OCI-LY1 (cell line): ENCODE measurements around the gene TAGLN2.

Source experiments
- H2AFZ ChIP-seq: fragments of 200-600 bp; sonication (generic), shearing (Covaris generic); 2 replicates; pipeline ENCODE4 v1.6.0; 2014; ENCODE audit warnings: antibody characterized with exemption, mild to moderate bottlenecking, low read length
- H3F3A ChIP-seq: fragments of 200-600 bp; sonication (generic), shearing (Covaris generic); 2 replicates; pipeline ENCODE4 v1.6.0; 2014; ENCODE audit warnings: mild to moderate bottlenecking, antibody characterized with exemption, low read length, moderate library complexity; ENCODE audit not compliant: insufficient read depth
- H3K27ac ChIP-seq: fragments of 200-600 bp; sonication (generic); 2 replicates; pipeline ENCODE4 v1.5.1; 2014; ENCODE audit warnings: low read length, mixed run types, mild to moderate bottlenecking, low read depth; ENCODE audit not compliant: poor library complexity, severe bottlenecking
- H3K27me3 ChIP-seq: fragments of 200-600 bp; sonication (generic); 2 replicates; pipeline ENCODE4 v1.6.0; 2014; ENCODE audit warnings: antibody characterized with exemption, mild to moderate bottlenecking, low read length, moderate library complexity; ENCODE audit not compliant: insufficient read depth
- H3K36me3 ChIP-seq: fragments of 200-600 bp; sonication (generic); 2 replicates; pipeline ENCODE4 v1.6.1; 2014; ENCODE audit warnings: mild to moderate bottlenecking, antibody characterized with exemption, low read length, moderate library complexity, mixed read lengths; ENCODE audit not compliant: insufficient read depth
- H3K4me1 ChIP-seq: fragments of 200-600 bp; sonication (generic); 2 replicates; pipeline ENCODE4 v1.5.1; 2014; ENCODE audit warnings: mild to moderate bottlenecking, low read length, moderate library complexity; ENCODE audit not compliant: insufficient read depth, severe bottlenecking
- H3K4me2 ChIP-seq: fragments of 200-600 bp; sonication (generic), shearing (Covaris generic); 2 replicates; pipeline ENCODE4 v1.6.1; 2014; ENCODE audit warnings: low read length
- H3K4me3 ChIP-seq: fragments of 200-600 bp; sonication (generic); 2 replicates; pipeline ENCODE4 v1.5.1; 2014; ENCODE audit warnings: low read length, low read depth, mild to moderate bottlenecking, mixed read lengths; ENCODE audit not compliant: poor library complexity, severe bottlenecking
- H3K79me2 ChIP-seq: fragments of 200-600 bp; shearing (Covaris generic); 2 replicates; pipeline ENCODE4 v1.6.1; 2016; ENCODE audit warnings: mixed run types, low read length, mixed read lengths; ENCODE audit not compliant: insufficient read depth
- H3K9ac ChIP-seq: fragments of 200-600 bp; sonication (generic), shearing (Covaris generic); 2 replicates; pipeline ENCODE4 v1.6.1; 2014; ENCODE audit warnings: mild to moderate bottlenecking, low read length, mixed read lengths
- H3K9me2 ChIP-seq: fragments of 200-600 bp; sonication (generic), shearing (Covaris generic); 2 replicates; pipeline ENCODE4 v1.6.1; 2014; ENCODE audit warnings: low read depth, mild to moderate bottlenecking, low read length, mixed read lengths
- H3K9me3 ChIP-seq: fragments of 200-600 bp; shearing (Covaris generic); 2 replicates; pipeline ENCODE4 v1.6.1; 2014; ENCODE audit warnings: low read length, mixed read lengths
- H4K20me1 ChIP-seq: fragments of 200-600 bp; sonication (generic), shearing (Covaris generic); 2 replicates; pipeline ENCODE4 v1.6.0; 2016; ENCODE audit warnings: mild to moderate bottlenecking, low read length; ENCODE audit not compliant: insufficient read depth
- CTCF ChIP-seq: fragments of 200-600 bp; sonication (generic), shearing (Covaris generic); IDR thresholded peaks from 2 replicates; pipeline ENCODE4 v1.5.1; 2017; ENCODE audit warnings: mild to moderate bottlenecking, antibody characterized with exemption, low read length, moderate library complexity, mixed read lengths
- EZH2 ChIP-seq: fragments of 200-600 bp; sonication (generic), shearing (Covaris generic); IDR thresholded peaks from 2 replicates; pipeline ENCODE4 v1.8.0; 2017; ENCODE audit warnings: borderline replicate concordance, mixed run types, mild to moderate bottlenecking, antibody characterized with exemption, low read length, moderate library complexity, mixed read lengths

TAGLN2 gene

GRCh38 chr1:159883134-159883533 lies 42.2 kb downstream of the TAGLN2 start:
- no peak overlapping the region for H2AFZ ChIP-seq
- TF ChIP-seq EZH2 (no peak), CTCF (no peak)
- H3K9me3 ChIP-seq: no peaks in the 10 kb centered on the region
- no peaks in the 10 kb centered on the region for H3K79me2 ChIP-seq
- no peak overlapping the region for H3K27ac ChIP-seq
- H3K9ac ChIP-seq: no peak overlapping the region
- H4K20me1 ChIP-seq: no peaks in the 10 kb centered on the region
- no peaks in the 10 kb centered on the region; the same call in 1 of the 2 replicates for H3K27me3 ChIP-seq
- no peaks in the 10 kb centered on the region for H3K9me2 ChIP-seq
- H3K36me3 ChIP-seq: no peaks in the 10 kb centered on the region
- no peak overlapping the region for H3K4me3 ChIP-seq
- H3F3A ChIP-seq: no peaks in the 10 kb centered on the region
- no peak overlapping the region for H3K4me2 ChIP-seq
- no peaks in the 10 kb centered on the region for H3K4me1 ChIP-seq

- Histone ChIP-seq H3K4me2 (no peak overlapping the region), H3K79me2 (no peaks in the 10 kb centered on the region), H3K4me1 (no peaks in the 10 kb centered on the region), H4K20me1 (no peaks in the 10 kb centered on the region), H3K27ac (no peak overlapping the region), H3K27me3 (no peaks in the 10 kb centered on the region; the same call in 1 of the 2 replicates), H3K9me2 (no peaks in the 10 kb centered on the region), H3K9ac (no peak overlapping the region), H3F3A (no peaks in the 10 kb centered on the region), H2AFZ (no peak overlapping the region), H3K4me3 (no peak overlapping the region), H3K36me3 (no peaks in the 10 kb centered on the region), H3K9me3 (no peaks in the 10 kb centered on the region)
- no peak for TF ChIP-seq EZH2
- no peak for TF ChIP-seq CTCF
These were observed 42.8 kb downstream of the TAGLN2 start for GRCh38 chr1:159882527-159882862.

GRCh38 chr1:159881622-159882526 lies 43.4 kb downstream of the TAGLN2 start:
- H3K4me1 ChIP-seq: no peaks in the 10 kb centered on the region
- H3K9me3 ChIP-seq: no peaks in the 10 kb centered on the region
- H3K9me2 ChIP-seq: no peaks in the 10 kb centered on the region
- H3F3A ChIP-seq: no peaks in the 10 kb centered on the region
- no peaks in the 10 kb centered on the region for H4K20me1 ChIP-seq
- H2AFZ ChIP-seq: no peak overlapping the region
- H3K36me3 ChIP-seq: no peaks in the 10 kb centered on the region
- H3K4me3 ChIP-seq: no peak overlapping the region
- no peak overlapping the region for H3K27ac ChIP-seq
- no peaks in the 10 kb centered on the region; the same call in 1 of the 2 replicates for H3K27me3 ChIP-seq
- no peaks in the 10 kb centered on the region for H3K79me2 ChIP-seq
- no peak for TF ChIP-seq EZH2
- TF ChIP-seq CTCF: no peak
- H3K9ac ChIP-seq: no peak overlapping the region
- H3K4me2 ChIP-seq: no peak overlapping the region
